GM12891 (cell line): ENCODE measurements around the gene BTBD2. TPM values are rescaled to one million over a fixed set of nuclear protein-coding genes. Genes with fewer than 3 reads are reported as not detected.

Experiments
- DNase-seq: peaks from one replicate; pipeline ENCODE4 v3.0.0; 2011; ENCODE audit warnings: low spot score; ENCODE audit not compliant: insufficient read length
- FAIRE-seq: peaks from 2 replicates; lab custom pipeline; 2011; peaks lifted over from hg19 to GRCh38; lab: Jason Lieb, UNC
- PAX5 ChIP-seq: IDR thresholded peaks from 2 replicates; pipeline ENCODE4 v1.6.1; 2011; ENCODE audit warnings: low read length, moderate library complexity, mild to moderate bottlenecking; ENCODE audit not compliant: insufficient read depth, severe bottlenecking
- POLR2A ChIP-seq: IDR thresholded peaks from 2 replicates; pipeline ENCODE4 v1.6.1; 2011; ENCODE audit warnings: low read depth, low read length, control low read depth
- POLR2AphosphoS5 ChIP-seq: IDR thresholded peaks from 2 replicates; pipeline ENCODE4 v1.6.1; 2011; ENCODE audit warnings: low read depth, low read length, control low read depth
- POU2F2 ChIP-seq: IDR thresholded peaks from 2 replicates; pipeline ENCODE4 v1.6.1; 2011; ENCODE audit warnings: low read depth, mild to moderate bottlenecking, control low read depth, low read length, moderate library complexity
- SPI1 ChIP-seq: IDR thresholded peaks from 2 replicates; pipeline ENCODE4 v1.6.1; 2011; ENCODE audit warnings: low read depth, low read length, control low read depth
- TAF1 ChIP-seq: IDR thresholded peaks from 2 replicates; pipeline ENCODE4 v1.6.1; 2011; ENCODE audit warnings: low read depth, low read length, control low read depth
- polyA plus RNA-seq: library from polyadenylated mRNA; unstranded; fragments of >200 nt; gene quantifications from one replicate; pipeline ENCODE4 v1.2.1, GENCODE V29; 2012; ENCODE audit warnings: low read depth, missing spikeins, inconsistent platforms; ENCODE audit not compliant: missing spikeins

BTBD2 gene
- polyA plus RNA-seq: 42.2 TPM

DNA sequence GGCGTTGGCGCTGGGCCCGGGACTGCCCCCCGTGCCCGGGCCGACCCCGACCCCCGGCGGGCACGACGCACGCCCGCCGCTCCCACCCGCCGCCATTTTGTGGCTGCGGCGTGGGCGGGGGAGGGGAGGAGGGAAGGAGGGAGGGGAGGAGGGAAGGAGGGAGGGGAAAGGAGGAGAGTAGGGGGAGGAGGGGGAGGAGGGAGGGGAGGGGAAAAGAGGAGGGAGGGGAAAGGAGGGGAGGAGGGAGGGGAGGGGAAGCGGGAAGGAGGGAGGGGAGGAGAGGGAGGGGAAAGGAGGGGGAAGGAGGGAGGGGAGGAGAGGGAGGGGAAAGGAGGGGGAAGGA lies at the start of gene BTBD2:
Gene BTBD2 (minus strand): TSS at position 107 of the 343 bp plus-strand sequence. CDS start 11 bp downstream, at position 96.
- no peak for DNase-seq
- TF ChIP-seq POLR2AphosphoS5: no peak
- no peak for TF ChIP-seq TAF1
- no peak for TF ChIP-seq PAX5
- TF ChIP-seq POLR2A: no peak
- TF ChIP-seq POU2F2: no peak
- TF ChIP-seq SPI1: no peak
- FAIRE-seq: no peak

DNA sequence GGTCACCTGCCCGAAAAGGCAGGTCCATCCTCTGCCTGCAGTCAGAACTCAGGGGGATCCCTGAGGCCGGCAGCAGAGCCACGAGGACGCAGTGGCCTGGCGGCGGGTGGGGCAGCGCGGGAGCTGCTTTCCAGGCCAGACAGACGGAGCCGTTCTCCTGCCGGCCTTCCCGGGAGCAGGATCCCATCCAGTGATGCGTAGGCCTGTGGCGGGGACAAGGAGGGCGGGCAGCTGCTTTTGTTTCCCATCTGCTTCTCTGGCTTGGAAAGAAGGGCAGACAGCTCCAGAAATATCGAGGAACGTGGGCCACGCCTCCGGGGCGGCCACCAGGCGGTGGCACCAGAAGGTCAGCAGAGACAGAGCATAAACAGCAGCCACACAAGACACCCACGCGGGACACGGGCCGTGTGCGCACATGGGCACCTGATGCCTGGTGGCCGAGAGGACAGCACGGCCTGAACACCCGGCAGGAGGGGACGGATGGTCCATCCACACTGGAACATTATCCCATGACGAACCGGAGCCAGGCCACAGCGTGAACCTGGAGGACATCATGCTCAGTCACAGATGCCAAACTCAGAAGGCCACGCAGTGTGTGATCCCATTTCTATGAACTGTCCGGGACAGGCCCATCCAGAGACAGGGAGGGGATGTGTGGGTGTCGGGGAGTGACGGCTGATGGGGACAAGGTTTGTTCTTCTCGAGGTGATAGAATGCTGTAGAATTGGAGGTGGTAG lies 49.4 kb upstream of the BTBD2 start:
- no peak for FAIRE-seq
- DNase-seq: no peak
- TF ChIP-seq POU2F2 (no peak), POLR2AphosphoS5 (peak; percentile 36; the same call in 1 of the 2 replicates)

DNA sequence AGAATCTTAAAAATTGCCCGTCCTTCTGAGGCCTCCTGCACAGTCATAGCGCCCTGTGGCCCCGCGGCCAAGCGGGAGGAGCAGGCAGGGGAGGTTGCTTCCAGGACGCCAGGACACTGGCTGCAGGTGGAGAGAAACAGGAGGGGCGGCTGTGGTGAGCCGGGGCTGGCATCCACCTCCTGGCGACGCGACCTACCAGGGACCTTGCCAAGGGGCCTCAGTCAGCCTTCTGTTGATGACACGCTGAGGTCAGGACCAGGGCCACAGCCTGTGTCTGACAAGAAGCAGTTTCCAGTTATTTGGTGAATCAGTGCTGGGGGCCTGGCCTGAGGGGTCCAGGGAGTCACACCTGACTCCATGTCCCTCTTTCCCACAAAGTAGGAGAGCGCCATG lies 48.9 kb upstream of the BTBD2 start:
- DNase-seq (no peak), FAIRE-seq (no peak)
- no peak for TF ChIP-seq POU2F2
- TF ChIP-seq PAX5: no peak
- no peak for TF ChIP-seq SPI1
- no peak for TF ChIP-seq TAF1

DNA sequence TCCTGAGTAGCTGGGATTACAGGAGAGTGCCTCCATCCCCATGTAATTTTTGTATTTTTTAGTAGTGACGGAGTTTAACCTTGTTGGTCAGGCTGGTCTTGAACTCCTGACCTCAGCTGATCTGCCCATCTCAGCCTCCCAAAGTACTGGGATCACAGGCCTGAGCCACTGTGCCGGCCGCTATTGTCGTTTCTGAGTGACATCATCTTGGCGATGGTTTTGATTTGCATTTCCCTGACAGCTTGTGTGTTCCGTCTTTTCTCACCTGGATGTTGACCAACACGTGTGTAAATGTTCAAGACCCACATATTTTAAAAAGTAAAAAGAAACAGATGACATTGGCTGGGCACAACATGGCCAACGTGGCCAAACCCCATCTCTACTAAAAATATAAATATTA lies 48.3 kb upstream of the BTBD2 start:
- FAIRE-seq (no peak), DNase-seq (no peak)
- TF ChIP-seq POLR2A (no peak), PAX5 (no peak), POLR2AphosphoS5 (no peak), TAF1 (no peak), SPI1 (no peak), POU2F2 (no peak)

DNA sequence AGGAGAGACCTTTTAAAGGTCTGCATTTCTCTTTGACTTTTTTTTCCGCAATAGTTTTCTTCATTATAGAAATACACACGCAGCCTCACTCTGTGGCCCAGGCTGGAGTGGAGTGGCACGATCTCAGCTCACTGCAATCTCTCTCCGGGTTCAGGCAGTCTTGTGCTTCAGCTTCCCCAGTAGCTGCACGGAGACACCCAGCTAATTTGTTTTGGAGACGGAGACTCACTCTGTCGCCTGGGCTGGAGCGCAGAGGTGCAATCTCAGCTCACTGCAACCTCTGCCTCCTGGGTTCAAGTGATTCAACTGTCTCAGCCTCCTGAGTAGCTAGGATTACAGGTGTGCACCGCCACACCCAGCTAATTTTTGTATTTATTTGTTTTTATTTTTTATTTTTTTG lies 47.3 kb upstream of the BTBD2 start:
- DNase-seq: no peak
- no peak for TF ChIP-seq POLR2AphosphoS5
- no peak for TF ChIP-seq TAF1
- no peak for TF ChIP-seq POU2F2
- TF ChIP-seq POLR2A: no peak
- TF ChIP-seq SPI1: no peak
- TF ChIP-seq PAX5: no peak
- no peak for FAIRE-seq

DNA sequence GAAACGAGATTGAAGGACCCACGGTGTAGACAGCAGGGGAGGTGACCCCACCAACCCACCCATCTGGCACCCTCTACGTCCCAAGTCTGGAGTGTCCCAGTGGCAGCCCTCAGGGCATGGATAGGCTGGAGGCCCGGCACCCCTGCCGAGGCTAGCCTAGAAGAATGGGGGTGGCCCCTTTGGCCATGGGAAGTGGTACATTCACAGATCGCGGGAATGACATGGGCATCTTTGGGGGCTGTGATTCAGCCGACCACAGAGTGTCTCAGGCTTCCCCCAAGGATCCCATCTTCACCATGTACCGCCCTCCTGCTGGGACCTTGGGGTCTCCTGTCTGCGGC lies 46.8 kb upstream of the BTBD2 start:
- TF ChIP-seq TAF1: no peak
- FAIRE-seq (no peak), DNase-seq (no peak)

DNA sequence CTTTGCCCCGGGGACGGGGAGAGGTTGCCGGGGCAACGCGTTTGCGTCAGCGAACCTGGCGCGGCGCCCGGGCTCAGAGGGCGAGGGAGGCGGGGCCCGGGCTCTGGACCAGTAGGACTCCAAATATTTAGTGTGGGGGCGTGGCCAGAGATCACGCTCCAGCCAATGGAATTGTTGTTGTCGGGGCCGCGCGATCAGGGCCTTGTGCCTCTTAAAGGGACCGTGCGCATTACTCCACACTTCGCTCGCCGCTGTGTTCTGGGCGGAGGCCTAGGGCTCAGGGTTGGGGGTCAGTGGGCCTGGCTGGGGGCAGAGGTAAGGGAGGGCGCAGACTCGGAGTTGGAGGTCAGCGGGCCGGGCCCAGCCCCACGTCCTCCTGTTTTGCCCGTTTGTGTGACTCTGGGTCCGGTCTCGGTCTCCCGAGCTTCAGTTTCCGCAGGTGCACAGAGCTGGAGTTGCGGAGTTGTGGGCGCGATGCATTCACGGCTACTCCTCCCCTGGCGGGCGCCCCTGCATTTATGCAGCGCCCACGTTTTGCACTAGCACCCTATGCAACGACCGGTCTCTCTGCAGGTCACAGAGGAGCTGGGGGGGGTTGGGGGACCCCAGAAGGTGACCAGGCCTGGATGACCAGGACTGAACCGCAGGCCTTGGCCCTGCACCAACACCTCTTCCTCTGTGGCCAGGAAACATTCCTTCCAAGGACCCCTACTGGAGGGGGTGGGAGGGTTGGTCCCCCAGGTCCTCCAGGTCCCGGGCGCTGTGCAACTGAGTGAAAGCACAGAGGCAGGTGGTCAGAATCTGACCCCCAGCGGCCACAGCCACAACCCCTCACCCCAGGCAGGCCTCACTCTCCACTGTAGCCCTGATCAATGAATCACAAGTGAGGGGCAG lies 46.2 kb upstream of the BTBD2 start:
- TF ChIP-seq SPI1 (no peak), POLR2AphosphoS5 (peak; percentile 80), POLR2A (peak; percentile 59), PAX5 (no peak), POU2F2 (0 out of 2 replicates have a peak, but pooled peaks have one; percentile 49), TAF1 (peak; percentile 53)
- DNase-seq (peak; percentile 98), FAIRE-seq (peak; percentile 98)

DNA sequence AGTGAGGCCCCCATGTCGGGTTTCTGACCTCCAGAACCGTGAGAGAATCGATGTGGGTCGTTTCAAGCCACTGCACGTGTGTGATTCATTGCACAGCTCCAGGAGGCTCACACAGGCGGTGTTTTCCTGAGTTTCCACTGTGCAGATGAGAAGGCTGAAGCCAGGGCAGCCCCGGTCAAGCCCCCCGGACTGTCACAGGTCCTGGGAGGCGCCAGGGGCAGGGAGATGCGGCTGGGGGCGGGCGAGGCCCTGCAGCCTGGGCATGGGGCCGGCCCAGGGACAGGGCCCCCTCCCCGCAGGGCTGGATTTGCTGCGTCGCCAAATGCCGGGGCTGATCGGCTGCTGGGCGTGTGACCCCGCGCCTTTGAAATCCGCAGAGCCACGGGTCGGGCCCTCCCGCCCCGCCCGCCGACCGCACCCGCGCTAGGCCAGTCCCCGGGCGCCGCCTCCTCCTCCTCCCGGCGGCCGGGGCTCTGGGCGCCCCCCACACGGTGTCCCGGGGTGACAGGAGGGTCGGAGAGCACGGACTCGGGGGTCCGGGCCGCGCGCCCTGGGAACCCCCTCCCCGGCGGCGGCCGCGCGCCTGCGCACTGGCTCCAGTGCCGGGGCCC lies 45.5 kb upstream of the BTBD2 start:
- DNase-seq: no peak
- TF ChIP-seq PAX5 (no peak), POLR2A (no peak; the same call in 1 of the 2 replicates), SPI1 (no peak), TAF1 (no peak), POU2F2 (no peak)
- no peak for FAIRE-seq

DNA sequence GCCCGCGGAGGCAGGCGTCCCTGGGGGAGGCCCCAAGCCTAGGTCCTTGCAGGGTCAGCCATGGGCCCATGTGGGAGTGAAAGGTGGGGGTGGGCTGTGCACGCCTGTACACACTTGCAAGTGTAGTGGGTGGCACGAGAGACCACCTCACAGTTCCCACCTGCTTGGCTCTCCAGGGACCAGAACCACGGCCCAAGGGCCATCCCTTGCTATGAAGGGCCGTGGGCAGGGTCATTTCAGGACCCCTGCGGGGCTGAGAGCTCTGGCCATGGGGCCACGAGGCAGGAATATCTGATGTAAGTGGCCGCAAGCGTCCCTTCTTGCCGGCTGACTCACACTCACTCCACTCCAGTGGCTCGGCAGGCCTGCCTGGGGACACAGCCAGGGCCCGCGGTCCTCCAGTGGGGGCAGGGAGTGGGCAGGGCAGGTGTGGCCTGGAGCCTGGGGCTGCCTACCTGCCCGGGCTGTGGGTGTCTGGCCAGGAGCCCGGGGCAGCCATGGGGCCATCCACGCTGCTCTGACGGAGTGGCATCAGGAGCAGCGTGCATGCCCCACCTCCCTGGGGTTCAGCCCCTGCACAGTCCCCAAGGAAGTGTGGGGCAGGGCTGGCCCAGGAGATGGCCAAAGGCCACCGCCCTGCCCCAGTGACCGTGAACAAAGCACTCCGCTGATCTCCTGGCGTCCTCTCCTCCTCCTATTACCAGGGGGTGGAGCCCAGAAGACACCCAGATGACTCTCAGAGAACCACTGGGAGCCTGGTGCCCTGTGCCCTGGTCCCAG lies 44.1 kb upstream of the BTBD2 start:
- FAIRE-seq (no peak), DNase-seq (no peak)
- TF ChIP-seq POU2F2: no peak
- TF ChIP-seq POLR2AphosphoS5: no peak
- no peak for TF ChIP-seq SPI1
- TF ChIP-seq TAF1: no peak
